Neural progenitor cell (in vitro differentiated cells): Measurements from ENCODE around the gene LGI4.

ENCODE experiments used
- CTCF ChIP-seq: fragments of 200-600 bp; sonication (generic); IDR thresholded peaks from 2 replicates; pipeline ENCODE4 v1.5.1; 2017; ENCODE audit warnings: antibody characterized with exemption, mild to moderate bottlenecking
- EZH2 ChIP-seq: fragments of 200-600 bp; sonication (generic); IDR thresholded peaks from 2 replicates; pipeline ENCODE4 v1.6.1; 2017; ENCODE audit warnings: antibody characterized with exemption, mild to moderate bottlenecking, moderate library complexity

GRCh38 chr19:35167251-35168119 is 32.6 kb upstream of the LGI4 start:
- TF ChIP-seq CTCF (no peak), EZH2 (no peak)
